Stimulated activated CD8-positive, alpha-beta memory T cell treated with anti-CD3 and anti-CD28 coated beads, Interleukin-2, amount 100 ng/mL, for 48 hours (primary cell): ENCODE results near the gene DIAPH2.
"Not testable (repeated sequence)": the region's sequence is repeated elsewhere in the genome, so short reads cannot be mapped to it uniquely, and the experiment has no call there.

Experiments used
- DNase-seq, 2 donors: peaks; one replicate each; pipeline ENCODE4 v3.0.0-alpha.2; 2020; ENCODE audit warnings: low read depth in 2 of 2

Gene DIAPH2

DNA sequence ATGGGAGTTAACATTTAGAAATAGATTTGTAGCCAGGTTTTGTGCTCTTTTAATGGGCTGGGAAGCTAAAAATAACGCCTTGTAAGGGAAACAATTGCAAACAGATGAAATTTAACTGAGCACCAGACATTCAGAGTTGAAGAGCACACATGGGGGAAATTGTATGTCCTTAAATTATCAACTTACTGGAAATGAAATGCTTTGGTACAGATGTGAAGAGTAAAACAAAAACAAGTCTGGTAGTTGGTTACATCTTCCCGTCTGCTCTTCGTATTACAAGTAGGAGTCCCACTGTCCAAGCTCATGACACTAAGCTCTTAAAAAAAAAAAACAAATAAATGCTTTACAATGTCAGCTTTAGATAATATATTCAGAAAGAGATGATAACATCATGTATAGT lies 139.5 kb downstream of the DIAPH2 start:
- no peak for DNase-seq

GRCh38 chrX:96833333-96833732 lies 148.7 kb downstream of the DIAPH2 start:
- DNase-seq, result no peak

- no peak for DNase-seq
Observed at GRCh38 chrX:96834137-96834536, 149.5 kb downstream of the DIAPH2 start.

- DNase-seq, result no peak
Observed at GRCh38 chrX:96835660-96836289, 151.1 kb downstream of the DIAPH2 start.

DNA sequence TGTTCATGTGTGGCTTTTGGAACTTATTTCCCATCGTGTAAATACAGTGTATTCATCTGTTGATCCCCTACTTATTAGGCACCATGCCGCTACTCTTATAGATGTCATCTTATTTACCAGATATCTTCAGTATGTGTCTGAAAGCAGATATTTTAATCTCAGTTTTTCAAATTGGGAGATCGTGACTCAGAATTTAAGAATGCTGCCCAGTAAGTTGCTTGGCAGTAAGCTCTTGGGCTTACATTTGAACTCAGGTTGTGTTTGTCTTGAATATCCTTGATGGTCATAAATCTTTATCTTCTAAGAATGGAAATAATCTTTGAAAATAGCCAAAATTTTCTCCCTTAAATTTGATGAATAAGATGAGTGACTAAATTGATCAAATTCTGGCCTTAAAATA lies 153.2 kb downstream of the DIAPH2 start:
- DNase-seq, result no peak

DNA sequence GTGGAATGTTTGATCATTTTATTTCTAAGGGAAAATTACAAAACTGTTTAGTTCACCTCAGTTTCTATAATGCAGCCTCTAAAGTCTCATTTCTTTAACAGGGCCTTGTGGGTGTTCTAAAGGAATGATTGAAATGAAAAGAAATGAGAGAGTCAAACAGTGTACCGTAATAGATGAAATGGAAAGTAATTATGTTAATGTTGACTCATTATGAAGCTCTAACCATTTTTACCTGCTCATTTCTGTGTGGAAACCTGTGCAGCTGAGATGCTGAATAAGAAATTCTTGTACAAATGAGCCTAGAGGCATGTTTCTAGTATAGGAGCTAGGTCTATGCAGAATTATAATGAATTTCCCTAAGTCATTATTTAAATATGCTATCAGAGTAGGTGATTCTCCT lies 153.9 kb downstream of the DIAPH2 start:
- DNase-seq, result no peak

- no peak for DNase-seq
Observed at GRCh38 chrX:96841325-96841724, 156.7 kb downstream of the DIAPH2 start.

- DNase-seq, result not testable (repeated sequence)
Observed at GRCh38 chrX:96841866-96842265, 157.2 kb downstream of the DIAPH2 start.

DNA sequence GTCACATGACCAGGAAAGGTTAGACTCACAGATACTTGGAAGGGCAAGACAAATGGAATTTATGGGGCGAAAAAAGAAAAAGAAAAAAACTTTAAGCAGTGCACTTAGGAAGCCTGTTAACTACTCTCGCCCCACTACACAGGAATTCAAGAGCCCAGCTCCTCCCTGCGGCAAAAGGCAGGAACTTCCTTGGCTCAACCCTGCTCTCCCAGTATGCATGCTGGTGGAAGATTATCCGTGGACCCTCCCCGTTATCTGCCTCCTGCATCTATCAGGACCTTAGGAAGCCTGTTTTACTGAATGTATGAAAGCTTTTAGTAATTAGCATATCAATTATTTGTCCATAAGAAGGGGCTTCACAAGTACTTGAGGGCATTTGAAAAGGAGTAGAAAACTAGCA lies 158.9 kb downstream of the DIAPH2 start:
- no peak for DNase-seq

GRCh38 chrX:96846841-96847240 lies 162.2 kb downstream of the DIAPH2 start:
- no peak for DNase-seq

- not testable (repeated sequence) for DNase-seq
Observed at GRCh38 chrX:96859422-96859821, 174.8 kb downstream of the DIAPH2 start.

DNA sequence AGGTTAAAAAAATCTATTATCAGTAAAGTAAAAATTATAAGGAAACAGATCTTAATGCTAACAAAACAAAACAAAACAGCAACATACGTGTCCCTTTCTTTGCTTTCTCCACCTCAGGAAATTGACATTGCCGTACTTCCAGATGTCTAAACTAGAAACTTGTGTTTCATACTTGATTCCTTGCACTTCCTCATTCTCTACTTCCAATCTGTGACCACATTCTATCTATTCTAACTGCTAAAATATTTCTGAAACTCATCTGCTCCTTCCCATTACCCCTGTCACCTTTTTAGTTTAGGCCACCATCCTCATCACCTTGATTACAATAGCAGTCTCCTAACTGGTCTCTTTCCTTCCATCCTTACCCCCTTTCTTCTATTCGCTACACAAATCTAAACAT lies 176.6 kb downstream of the DIAPH2 start:
- no peak for DNase-seq

DNA sequence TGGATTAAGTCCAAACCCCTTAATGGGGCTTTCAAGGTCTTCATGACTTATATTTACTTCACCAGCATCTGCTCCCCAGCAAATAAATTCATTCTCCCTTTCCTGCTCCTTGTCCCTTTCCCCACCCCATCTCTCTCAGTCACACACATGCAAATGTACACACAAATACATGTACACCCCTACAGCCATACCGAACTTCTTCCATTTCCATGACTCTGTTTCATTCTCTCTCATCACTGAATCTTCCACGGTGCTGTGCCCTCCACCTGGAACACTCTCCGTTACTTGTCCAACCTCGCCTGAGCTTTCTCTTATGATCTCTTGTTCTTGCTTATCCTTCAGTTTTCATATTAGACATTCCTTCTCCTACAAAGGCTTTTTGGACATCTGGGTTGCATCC lies 177.0 kb downstream of the DIAPH2 start:
- DNase-seq, result no peak

GRCh38 chrX:96883608-96884007 lies 199.0 kb downstream of the DIAPH2 start, which contains the start of gene RPA4:
Gene RPA4 (plus strand): TSS chrX:96883908. CDS start chrX:96884311, 403 bp downstream.
- no peak for DNase-seq

DNA sequence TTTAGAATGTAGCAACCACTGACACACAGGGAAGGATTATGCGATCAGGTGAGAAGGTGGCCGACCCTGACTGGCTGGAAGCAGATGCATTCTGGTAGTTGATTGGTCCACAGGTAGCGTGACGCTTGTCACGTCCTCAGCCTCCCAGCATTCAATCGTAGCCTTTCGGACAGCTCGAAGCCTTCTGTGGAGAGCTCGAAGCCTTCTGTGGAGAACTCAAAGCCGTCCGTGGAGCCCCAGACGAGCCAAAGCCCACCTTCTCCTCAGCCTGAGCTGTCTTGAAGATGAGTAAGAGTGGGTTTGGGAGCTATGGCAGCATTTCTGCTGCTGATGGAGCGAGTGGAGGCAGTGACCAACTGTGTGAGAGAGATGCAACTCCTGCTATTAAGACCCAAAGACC lies 199.4 kb downstream of the DIAPH2 start:
- no peak for DNase-seq

DNA sequence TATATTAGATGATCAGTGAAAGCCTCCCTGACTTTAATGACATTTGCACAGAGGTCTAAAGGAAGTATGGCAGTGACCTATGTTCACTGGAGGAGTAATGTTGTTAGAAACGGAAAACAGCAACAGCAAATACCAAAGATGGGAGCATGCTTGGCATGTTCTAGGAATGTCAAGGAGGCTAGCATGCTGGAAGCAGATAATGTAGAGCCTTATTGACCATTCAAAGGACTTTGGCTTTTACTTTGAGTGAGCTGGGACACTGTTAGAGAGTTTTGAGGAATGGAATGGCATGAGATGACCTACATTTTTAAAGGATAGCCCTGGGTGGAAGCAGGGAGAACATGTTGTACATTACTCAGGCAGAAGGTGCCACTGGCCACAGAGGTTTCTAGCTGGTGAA lies 205.1 kb downstream of the DIAPH2 start:
- DNase-seq, result no peak

GRCh38 chrX:96906741-96907140 lies 222.1 kb downstream of the DIAPH2 start:
- DNase-seq, result no peak

- DNase-seq, result no peak
Observed at GRCh38 chrX:96907516-96908272, 223.1 kb downstream of the DIAPH2 start.

DNA sequence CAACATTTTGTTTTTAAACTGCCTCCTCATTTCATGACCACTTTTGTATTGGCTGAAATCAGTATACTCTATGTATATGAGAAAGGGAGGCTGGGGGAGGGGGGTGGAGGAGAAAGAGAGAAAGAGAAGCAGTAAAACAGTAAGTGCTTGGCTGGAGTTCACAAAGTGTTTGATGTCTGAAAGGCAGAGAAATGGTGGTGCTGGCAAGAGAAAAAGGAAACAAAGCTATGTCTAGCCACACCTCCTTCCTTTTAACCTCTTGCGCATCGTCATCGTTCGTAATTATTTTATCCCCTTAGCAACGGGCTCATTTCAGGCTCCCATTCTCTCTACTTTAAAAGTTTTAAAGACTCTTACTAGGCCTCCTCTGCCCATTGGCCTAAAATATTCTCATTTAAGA lies 224.6 kb downstream of the DIAPH2 start:
- no peak for DNase-seq

- no peak for DNase-seq
Observed at GRCh38 chrX:96918864-96919263, 234.2 kb downstream of the DIAPH2 start.

- no peak for DNase-seq
Observed at GRCh38 chrX:96919672-96920071, 235.0 kb downstream of the DIAPH2 start.

GRCh38 chrX:96924581-96924980 lies 239.9 kb downstream of the DIAPH2 start:
- no peak for DNase-seq

GRCh38 chrX:96929036-96929435 lies 244.4 kb downstream of the DIAPH2 start:
- no peak for DNase-seq

DNA sequence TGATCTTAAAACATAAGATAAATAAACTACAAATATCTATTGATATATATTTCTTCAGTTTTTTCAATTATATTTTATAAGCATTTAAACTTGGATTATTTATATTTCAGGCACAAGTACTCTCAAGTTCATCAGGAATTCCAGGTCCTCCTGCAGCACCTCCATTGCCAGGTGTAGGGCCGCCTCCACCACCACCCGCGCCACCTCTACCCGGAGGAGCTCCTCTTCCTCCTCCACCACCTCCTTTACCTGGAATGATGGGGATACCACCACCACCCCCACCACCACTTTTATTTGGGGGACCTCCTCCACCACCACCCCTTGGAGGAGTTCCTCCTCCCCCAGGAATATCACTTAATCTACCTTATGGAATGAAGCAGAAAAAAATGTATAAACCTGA lies 273.1 kb downstream of the DIAPH2 start:
- DNase-seq, result no peak
